Stimulated activated naive CD8-positive, alpha-beta T cell treated with anti-CD3 and anti-CD28 coated beads, Interleukin-15, Interleukin-2, amounts not matched to agents 100 U/mL and 50 U/mL, for 24 hours (primary cell): Measurements from ENCODE around the gene JAKMIP1.

ENCODE experiments used
- ATAC-seq: fragments of 150-1000 bp; cut with Tn5 transposase; one replicate; pipeline ENCODE4 v1.10.0; 2021
- DNase-seq: peaks from one replicate; pipeline ENCODE4 v3.0.0; 2021

The JAKMIP1 gene

DNA sequence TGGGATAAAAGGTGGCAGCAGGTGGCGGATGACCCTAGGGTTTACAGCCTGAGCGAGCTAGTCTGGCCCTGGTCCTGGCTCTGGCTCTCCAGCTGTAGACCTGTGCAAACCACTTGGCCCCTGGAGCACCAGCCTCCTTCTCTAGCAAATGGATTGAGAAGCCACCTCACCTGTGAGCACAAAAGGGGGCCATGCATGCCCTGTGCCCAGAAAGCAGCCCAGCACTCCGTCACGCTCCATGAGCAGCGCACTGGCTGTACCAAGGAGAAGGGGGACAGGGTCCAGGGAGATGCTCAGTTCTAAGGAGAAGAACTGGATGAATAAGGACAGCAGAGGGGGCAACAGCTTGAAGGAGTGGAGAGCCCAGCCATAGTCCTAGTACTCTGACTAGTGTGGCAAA is 135.2 kb downstream of the JAKMIP1 start:
- ATAC-seq (no peak), DNase-seq (no peak)

DNA sequence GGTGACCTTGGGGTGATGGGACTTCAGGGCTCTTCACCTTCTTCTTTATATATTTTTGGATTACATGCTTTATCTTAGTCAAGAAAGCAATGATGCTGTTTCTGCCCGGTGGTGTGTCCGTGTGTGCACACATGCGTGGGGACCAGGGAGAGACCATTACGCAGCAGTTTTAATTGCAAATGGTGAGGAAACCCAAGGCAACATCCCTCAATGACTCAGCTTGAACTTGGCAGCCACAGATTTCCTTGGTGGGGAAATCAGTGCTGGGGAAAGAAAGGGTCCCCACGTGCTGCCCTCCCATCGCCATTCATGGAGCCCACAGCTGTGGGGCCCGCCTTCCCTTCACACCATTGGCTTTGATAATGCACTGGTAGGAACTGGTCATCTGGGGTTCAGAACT is 136.0 kb downstream of the JAKMIP1 start:
- DNase-seq, result no peak
- no peak for ATAC-seq

DNA sequence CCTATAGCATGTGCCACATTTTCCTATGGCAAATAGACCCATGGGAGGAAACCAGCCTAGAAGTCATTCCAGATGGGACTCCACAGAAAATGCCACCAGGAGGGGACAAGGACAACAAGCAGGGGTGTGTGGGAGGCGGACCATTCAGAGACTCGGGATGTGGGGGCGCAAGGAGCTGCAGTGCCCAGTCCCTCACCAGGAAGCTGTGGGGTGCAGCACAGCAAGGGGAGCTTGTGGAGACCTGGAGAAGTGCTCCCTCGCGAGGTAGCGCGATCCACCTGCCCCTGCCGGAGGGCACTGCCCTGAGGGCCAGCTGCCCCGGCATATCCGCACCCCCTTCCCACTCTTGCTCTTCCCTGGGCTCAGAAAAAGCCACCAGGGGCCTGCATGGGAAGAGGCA is 136.7 kb downstream of the JAKMIP1 start:
- ATAC-seq (no peak), DNase-seq (no peak)

DNA sequence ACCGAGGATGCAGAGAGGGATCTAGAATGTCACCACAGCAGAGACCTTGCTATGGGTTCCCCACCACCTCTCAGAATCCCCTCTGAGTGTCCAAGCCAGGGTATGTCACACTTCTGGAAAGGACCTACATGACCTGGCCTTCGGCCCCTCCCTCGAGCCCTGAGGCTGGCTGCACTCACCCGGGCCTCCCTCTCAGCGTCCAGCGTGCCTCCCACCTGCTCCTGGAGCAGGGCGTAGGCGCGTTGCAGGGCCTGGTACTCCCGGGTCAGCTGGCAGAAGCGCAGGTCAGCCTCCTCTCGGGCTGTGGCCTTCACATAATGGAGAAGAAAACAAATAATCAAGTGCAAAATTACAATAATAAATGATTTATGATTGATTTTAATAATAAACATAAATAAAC is 138.2 kb downstream of the JAKMIP1 start:
- no peak for ATAC-seq
- no peak for DNase-seq

DNA sequence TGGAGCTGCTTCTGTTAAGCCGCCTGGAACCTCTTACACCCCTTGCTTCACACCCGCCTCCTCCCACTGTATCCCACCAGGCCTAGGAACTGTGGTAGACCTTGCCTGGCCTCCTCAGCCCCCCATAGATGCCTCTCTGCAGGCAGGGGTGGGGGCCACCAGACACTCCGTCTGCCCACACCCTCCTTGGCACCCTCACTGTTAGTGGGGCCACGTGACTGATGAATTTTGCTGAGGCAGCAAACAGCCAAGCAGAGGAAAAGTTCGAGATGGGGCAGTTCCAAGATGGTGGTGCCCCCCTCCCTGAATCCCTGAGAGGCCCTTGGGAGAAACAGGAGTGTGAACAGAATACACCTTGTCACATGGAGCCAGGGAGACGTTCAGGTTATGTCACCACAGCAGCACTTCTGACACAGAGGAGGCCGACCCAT is 141.0 kb downstream of the JAKMIP1 start:
- DNase-seq (no peak), ATAC-seq (no peak)

- ATAC-seq (no peak), DNase-seq (no peak)
Measured at GRCh38 chr4:6058531-6059374, 141.6 kb downstream of the JAKMIP1 start.

- no peak for DNase-seq
- no peak for ATAC-seq
Measured at GRCh38 chr4:6056976-6057766, 143.2 kb downstream of the JAKMIP1 start.

- ATAC-seq (no peak), DNase-seq (no peak)
Measured at GRCh38 chr4:6055436-6055835, 144.9 kb downstream of the JAKMIP1 start.

GRCh38 chr4:6055030-6055429 is 145.3 kb downstream of the JAKMIP1 start:
- DNase-seq (no peak), ATAC-seq (no peak)

DNA sequence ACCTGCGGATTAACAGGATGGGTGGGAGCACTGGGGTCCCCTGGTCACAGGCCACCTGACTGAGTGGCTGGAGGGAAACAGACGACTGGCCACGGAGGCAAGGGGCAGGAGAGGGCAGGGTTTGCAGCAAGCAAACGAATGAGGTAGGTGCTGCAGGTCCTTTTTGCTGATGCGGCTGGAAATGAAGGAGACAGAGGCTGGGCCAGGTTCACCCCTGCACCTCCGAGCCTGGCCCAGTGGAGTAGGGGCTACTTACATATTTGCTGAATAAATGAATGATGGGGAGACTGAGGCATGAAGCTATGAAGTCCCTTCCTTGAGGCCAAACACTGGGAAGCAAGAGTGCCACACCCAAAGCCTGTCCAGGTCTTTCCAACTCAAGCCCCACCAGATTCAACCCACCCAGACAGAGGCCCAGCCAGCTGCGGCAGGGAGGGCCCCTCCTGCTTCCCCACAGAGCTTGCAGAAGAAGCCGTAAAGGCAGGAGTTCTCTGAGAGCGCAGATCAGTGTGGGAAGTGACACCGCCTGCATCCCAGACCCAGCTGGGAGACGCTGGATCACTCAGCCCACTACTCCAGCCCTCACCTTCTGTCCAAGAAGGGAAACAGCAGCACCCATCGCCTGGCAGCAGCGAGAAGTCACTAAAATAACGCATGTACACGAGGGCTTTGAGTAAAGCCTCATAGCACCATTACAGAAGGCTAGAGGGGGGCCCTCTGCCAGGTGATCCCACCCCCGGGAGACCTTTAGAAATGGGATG is 146.0 kb downstream of the JAKMIP1 start:
- ATAC-seq, result no peak

GRCh38 chr4:6052679-6053078 is 147.7 kb downstream of the JAKMIP1 start:
- ATAC-seq (no peak), DNase-seq (no peak)

More for the DNA sequence above, 146.0 kb downstream of the JAKMIP1 start:
- DNase-seq, result no peak

- DNase-seq, result no peak
- no peak for ATAC-seq
Measured at GRCh38 chr4:6050551-6050950, 149.8 kb downstream of the JAKMIP1 start.

DNA sequence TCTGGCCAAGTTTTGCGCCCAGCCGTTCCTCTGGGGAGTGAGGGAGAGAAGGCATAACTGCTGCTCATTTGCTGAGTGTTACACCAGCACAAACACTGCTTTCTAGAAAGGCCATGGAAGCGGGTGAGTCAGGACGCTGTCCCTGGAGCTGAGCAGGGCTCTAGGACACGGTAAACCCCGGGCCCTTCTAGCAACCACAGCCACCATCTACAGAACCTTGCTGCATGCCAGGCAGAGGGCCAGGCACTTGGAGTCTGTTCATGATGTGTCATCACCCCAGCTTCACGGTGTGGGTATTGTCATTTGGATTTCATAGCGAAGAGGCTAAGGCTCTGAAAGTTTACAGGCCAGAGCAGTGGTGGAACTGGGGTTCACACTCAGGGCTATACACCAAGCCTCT is 150.4 kb downstream of the JAKMIP1 start:
- no peak for DNase-seq
- no peak for ATAC-seq

GRCh38 chr4:6049278-6049677 is 151.1 kb downstream of the JAKMIP1 start:
- ATAC-seq, result no peak
- DNase-seq, result no peak

DNA sequence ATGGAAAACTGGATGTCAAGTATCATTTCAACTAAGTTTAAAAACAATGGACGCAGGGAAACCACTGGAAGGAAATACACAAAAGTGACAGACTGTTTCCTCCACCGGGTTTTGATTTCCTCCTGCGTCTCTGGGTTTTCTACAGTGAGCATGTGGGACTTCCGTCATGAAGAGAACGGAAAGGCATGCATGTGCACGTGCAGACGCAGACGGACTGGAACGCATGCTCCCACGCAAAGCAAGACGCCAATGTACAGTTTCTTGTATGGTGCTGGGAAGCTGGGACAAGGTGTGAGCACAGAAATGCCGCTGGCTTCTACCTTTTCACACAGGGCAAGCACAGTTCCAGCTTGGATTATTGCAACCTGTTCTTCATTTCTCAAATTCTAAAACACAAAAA is 151.8 kb downstream of the JAKMIP1 start:
- ATAC-seq, result no peak
- DNase-seq, result no peak

DNA sequence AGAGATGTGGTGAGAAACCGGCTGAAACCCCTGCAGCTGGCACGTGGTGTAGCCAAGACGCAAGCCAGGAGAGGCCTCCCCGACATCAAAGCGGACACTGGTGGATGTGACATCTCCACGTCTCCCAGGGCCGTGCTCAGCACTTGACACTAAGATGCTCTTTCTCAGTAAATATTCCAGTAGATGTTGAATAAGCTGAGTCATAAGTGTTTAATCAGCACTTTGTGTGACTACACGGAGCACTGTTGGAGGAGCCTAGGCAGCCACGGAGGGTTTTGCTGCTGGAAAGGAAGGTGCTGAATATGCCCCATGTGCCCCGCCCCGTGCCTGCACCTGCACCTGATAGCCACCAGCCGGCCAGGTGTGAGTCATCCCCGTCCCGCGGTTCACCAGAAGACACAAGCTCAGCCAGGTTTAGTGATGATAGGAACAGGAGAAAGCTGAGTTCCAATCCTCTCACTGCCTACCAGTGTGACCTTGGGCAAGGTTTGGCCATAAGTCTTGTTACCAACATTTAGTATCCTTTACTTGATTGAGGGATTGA is 153.1 kb downstream of the JAKMIP1 start:
- no peak for ATAC-seq
- no peak for DNase-seq

DNA sequence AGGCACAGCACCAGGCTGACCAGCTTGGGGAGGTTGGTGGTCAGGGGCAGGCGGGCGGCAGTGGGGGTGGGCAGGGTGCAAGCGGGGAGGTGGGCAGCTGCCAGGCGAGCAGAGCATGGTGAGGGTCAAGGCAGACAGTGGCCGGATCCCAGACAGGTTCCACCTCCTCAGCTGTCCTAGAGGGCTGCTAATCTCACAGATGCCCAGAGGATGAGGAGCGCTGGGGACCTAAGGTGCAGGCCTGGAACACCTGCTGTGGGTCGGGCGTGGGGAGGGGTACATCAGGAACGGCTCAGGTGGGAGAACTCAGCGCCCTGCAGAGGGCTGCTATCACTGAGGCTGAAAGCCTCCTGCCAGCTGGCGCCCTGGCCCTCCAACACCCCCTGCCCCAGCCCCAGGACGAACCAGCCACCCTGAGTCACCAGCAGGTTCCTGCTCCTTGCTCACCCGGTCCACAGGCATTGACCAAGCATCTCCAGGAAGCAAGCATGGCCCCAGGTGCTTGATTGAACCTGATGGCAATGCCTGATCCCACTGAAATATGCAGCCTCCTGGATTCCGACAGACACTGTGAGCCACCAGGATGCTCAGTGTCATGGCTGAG is 153.7 kb downstream of the JAKMIP1 start:
- no peak for ATAC-seq
- no peak for DNase-seq

DNA sequence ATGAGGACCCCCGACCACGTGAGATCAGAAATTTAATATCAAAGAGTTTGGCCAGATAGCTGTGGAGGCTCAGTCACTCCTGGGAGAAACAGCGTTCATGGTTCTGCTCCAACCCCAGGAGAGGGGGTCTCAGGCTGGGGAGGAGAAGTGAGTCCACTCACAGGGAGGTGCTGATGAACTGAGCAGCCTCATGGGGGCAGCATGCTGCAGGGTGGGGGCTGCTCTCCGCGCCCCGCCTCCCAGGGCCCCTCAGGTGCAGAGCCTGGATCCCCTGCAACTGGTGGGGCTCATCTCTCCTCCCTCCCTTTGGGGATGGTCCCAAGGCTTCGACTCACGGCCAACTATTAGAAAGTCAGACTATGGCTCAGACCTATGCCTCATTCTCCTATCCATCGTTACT is 155.5 kb downstream of the JAKMIP1 start:
- DNase-seq (no peak), ATAC-seq (no peak)

GRCh38 chr4:6044276-6044675 is 156.1 kb downstream of the JAKMIP1 start:
- ATAC-seq (no peak), DNase-seq (no peak)

- ATAC-seq (no peak), DNase-seq (no peak)
Measured at GRCh38 chr4:6043843-6044242, 156.5 kb downstream of the JAKMIP1 start.

- DNase-seq, result no peak
- no peak for ATAC-seq
Measured at GRCh38 chr4:6043188-6043587, 157.2 kb downstream of the JAKMIP1 start.
